Erythroblast (primary cell): Measurements from ENCODE around the gene CLASP1.

Experiments
- GATA1 ChIP-seq: IDR thresholded peaks from 2 replicates; pipeline ENCODE4 v1.6.1; 2011; ENCODE audit warnings: low read depth, mild to moderate bottlenecking, control low read depth, low read length, moderate library complexity
- POLR2A ChIP-seq: IDR thresholded peaks from 2 replicates; pipeline ENCODE4 v1.6.1; 2011; ENCODE audit warnings: mild to moderate bottlenecking, low read length

GRCh38 chr2:121442889-121443288 is 206.4 kb downstream of the CLASP1 start:
- TF ChIP-seq POLR2A (no peak), GATA1 (no peak)
